GM21423 (cell line): ENCODE data around the gene HP1BP3.
A peak's percentile ranks its signal among the peaks of the same experiment; 100 is the strongest.

Experiments used
- ATAC-seq: cut with Tn5 transposase; IDR thresholded peaks from one replicate; pipeline ENCODE4 v1.9.1; 2021; ENCODE audit warnings: mild to moderate bottlenecking, moderate library complexity; ENCODE audit not compliant: unreplicated experiment

Gene HP1BP3

DNA sequence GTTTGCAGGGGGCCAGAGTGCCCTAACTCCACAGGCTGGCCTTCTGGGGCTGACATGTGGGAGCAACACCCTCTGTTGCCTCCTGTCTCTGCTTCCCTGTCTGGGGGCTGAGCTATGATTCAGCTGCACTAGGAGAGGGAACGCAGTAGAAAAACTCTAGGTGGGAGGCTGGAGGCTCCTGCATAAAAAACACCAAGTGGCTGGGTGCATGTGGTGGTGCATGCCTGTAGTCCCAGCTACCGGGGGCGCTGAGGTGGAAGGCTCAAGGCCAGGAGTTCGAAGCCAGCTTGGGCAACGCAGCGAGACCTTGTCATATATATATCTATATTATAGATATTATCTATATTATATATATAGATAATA lies 74.9 kb downstream of the HP1BP3 start:
- ATAC-seq = no peak

DNA sequence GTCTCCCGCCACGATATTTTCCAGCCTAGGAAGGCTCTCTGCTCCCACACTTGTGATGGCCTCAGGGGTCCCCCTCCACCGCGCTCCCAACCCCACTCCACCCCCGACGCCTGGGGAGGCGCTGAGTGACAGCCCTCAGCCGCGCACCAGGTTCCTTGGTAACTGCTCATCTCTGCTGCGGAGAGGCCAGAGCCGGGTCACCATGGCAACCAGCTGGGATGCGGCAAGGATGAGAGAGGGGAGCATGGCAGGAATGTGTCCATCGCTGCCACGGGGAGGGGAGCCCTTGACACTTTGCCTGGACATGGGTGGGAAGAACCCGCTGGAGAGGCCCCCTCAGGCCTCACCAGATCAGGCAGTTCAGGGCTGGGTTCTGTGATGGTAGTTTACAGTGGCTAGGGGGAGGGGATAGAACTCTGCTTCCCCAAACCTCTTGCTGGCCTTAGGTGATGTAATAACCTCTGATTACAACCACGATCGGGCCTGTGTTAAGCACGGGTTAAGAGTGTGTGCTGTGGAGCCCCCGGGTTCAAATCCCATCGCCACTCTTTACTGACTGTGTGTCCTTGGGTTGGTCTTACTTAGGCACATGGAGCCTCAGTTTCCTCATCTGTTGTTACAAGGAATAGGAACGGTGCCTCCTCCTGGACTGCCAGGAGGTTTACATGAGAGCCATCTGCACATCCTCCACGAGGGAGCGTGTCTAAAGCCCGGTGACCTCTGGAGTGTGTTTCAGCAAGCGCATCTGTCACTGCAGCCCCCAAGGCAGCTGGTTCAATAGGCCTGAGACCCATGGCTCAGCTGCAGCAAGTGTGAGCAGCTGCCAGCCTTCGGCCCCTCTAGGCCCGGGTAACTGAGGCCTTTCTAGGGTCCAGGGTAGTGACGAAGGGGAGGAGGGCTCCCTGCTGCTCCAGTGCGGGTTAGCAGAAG lies 75.6 kb downstream of the HP1BP3 start:
- no peak for ATAC-seq

DNA sequence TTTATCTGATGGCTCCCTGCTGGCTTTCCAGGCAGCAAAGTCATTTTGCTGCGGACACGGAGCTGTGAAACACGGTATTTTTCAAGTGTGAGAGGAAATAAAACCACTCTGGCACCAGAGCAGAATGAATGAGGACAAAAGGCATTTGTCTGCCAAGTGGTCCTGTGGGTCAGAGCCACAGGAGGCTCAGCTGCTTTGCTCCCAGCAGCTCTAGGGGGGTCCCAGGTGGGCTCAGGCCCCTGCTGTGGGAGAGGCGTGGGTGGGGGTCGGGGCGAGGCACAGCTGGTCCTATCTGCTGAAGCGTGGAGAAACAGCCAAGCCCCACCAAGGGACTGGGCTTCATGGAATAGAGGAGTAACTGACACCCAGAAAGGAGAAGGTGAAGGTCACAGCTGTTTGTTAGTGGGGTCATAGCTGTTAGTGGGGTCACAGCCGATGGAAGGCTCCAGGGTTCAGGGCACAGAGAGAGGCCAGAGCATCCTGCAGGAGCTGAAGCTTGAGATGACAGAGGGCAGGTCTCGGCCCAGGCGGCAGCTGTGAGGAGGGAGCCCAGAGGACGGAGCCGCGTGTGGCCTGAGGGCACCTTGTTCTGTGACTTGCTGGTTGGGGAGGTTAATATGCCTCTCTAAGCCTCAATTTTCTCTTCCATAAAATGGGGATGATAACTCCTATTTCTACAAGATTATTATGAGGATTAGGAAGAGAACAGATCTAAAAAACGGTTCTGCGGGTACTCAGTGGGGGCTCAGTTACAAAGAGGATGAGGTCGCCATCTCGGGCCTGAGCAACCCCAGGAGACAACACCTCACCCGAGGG lies 76.4 kb downstream of the HP1BP3 start:
- ATAC-seq = no peak

DNA sequence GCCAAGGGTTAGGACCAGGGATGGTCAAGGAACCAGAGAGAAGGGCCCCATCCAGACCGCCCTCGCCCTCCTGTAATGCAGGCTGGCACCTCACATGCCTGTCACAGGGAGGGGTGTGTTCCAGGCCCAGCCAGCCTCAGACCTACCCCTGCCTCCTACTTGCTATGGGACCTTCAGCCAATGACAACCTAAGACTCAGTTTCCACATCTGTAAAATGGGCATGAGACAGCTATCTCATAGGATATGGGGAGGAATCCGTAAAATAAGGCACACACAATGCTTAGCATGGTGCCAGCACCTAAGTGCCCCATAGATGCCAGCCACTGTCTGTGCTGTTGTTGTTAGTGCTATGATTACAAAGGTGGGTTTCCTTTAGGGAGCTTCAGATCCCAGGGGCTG lies 77.2 kb downstream of the HP1BP3 start:
- ATAC-seq = no peak

DNA sequence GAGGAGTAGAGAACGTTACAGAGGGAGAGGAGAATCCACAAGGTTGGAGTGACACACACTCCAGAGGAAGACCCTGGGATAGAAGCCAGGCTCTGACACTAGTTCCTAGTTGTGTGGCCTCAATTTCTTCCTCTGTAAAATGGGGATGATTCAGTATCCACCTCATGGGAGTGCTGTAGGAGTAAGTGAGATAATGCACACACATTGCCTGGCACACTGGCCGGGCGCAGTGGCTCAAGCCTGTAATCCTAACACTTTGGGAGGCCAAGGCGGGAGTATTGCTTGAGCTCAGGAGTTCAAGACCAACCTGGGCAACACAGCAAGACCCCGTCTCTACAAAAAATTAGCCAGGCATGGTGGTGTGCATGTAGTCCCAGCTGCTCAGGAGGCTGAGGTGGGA lies 78.2 kb downstream of the HP1BP3 start:
- no peak for ATAC-seq

DNA sequence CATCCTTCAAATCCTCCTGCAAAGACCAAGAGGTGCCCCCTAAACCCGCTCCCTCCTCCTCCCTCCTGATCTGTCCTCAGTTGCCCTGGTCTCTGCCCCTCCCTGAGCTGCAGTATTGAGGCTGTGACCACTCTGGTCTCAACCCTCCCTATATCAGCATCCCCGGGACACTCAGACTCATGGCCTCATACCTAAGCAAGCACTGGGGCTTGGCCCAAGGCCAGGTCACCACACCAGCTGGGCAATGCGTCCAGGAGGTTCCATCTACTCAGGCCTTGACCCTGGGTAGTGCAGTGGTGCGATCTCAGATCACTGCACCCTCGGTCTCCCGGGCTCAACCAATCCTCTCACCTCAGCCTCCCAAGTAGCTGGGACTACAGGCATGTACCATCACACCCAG lies 79.0 kb downstream of the HP1BP3 start:
- ATAC-seq = no peak

DNA sequence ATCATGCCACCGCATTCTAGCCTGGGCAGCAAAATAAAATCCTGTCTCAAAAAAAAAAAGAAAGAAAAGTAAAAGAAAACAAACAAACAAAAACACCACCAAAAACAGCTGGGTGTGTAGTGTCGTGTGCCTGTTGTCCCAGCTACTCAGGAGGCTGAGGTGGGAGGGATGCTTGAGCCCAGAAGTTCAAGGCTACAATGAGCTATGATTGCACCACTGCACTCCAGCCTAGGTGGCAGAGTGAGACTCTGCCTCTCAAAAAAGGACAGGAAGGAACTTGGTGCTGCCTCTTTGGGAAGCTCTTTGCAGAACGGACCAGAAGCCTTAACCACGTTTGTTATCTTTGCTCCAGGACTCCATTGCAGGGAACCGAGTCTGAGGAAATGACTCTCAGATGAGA lies 80.3 kb downstream of the HP1BP3 start:
- ATAC-seq = no peak

DNA sequence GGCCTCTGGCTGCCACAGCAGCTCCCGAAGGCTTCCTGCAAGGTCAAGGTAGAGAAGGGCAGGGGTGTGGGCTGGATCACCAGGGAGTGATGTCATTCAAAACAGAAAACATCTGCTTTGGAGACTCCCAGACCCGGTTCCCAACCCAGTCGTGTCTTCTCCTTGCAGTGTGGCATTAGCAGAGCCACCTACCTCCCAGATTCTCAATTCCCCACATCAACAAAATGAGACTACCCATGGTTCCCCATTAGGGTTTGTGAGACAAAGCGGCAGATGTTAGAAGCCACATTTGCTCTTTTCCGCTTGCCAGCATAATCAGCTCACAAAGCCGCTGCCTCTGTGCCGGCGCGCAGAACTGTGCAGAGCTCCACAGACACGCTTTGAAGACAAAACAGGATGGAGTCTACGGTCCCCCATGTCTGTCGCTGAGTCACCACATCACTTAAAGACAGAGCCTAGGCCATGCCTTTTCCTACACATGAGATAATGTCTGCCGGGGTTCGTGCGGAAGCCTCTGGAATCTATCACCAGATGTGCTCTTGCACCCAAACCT lies 81.8 kb downstream of the HP1BP3 start:
- ATAC-seq = no peak

DNA sequence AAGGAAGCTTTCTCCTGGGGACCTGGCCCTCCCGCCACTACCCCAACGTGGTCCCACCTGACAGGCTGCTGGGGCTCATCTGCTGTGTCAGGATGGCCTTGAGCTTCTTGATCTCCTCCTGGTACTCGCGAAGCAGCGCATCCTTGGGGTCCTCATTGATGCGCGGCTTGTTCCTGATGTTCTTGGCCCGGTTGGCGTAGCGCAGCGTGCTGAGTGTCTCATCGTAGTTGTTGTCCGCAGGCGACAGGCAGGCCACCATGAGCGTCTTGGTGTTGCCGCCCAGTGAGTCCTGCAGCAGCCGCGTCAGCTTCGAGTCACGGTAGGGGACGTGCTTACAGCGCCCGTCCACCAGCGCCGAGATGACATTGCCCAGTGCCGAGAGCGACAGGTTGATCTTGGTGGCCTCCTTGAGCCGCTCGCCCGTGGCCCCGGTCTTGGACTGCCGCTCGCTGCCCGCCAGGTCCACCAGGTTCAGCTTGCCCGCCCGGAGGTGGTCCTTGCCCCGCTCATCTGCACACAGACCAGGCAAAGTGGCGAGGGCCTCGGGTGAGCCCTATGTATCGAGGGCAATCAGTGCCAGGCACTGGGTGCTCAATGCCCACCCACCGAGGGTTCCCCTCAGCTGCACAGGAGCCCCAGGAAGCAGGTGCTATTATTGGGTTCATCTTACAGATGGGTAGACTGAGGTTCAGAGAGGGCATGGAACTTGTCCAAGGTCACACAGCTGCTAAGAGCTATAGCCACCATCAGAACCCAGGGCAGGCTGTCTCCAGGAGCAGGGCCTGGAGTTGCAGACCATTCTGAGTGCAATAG lies 82.5 kb downstream of the HP1BP3 start:
- no peak for ATAC-seq

DNA sequence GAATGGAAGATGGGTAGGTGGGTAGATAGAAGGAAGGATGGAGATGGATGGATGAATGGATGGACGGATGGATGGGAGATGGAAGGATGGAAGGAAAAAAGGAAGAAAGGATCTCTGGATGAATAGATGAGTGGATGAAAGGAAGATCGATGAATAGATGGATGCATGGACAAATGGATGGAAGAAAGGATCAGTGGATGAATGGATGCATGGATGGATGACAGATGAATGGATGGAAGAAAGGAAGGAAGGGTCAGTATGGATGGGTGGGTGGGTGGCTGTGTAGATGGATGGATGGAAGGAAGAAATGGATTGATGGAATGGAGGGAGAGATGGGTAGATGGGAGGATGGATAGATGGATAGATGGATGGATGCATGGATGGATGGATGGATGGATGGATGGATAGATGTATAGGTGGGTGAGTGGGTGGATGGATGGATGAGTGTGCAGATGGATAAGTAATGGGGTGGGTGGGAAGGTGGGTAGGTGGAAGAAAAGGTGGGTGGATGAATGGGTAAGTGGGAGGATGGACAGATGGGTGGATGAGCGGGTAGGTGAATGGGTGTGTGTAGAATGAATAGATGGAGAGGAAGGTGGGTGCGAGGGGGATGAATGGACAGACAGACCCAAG lies 83.9 kb downstream of the HP1BP3 start:
- no peak for ATAC-seq

DNA sequence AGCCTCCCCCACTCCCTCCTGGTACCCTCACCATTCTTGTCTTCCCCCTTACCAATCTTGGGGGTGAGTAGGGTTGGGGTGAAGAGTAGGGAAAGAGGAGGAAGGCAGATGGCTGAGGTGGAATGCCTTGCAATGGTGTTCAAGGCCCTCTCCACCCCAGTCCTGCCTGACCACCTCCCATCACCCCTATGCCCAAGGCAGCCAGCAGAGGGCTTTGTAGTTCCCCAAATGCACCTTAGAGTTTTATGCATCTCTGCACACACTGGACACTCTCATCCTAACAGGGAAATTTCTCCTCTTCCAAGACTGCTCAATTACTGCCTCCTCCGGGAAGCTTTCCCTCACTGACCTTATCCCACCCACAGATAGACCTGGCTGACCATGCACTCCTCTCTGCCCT lies 84.7 kb downstream of the HP1BP3 start:
- no peak for ATAC-seq

DNA sequence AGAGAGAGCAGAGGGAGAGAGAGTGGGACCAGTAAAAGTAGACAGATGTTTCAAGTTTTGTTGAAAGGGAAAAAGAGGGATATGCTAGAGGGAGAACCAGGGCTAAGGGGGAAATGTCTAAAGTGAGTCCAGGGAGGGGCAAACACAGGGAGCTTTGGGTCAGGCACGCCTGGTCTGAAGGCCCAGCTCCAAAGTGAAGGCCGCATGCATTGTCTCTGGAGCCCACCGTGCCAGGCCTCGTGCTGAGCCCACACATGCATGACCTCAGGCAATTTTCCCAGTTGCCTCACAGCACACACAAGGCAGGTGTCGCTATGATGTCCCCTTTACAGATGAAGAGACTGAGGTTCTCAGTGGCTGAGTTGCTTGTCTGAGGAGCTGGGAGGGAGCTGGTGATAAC lies 85.3 kb downstream of the HP1BP3 start:
- ATAC-seq = no peak

DNA sequence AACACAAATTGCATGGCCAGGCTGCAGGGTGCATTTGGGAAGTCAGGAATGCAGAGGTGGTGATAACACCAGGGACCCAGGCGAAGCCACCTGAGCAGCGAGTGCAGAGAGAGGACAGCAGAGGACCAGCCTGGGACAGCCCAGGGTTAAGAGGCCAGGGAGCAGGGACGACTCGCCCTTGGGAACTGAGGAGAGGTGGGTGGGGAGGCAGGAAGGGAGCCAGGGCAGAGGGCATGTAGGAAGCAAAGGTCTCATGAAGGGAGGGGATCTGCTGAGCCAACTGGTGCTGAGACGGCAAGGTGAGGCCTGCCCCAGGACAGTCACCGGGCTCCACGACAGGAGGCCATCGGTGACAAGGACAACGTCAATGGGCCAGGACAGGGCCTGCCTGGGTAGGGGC lies 85.7 kb downstream of the HP1BP3 start:
- ATAC-seq = no peak

DNA sequence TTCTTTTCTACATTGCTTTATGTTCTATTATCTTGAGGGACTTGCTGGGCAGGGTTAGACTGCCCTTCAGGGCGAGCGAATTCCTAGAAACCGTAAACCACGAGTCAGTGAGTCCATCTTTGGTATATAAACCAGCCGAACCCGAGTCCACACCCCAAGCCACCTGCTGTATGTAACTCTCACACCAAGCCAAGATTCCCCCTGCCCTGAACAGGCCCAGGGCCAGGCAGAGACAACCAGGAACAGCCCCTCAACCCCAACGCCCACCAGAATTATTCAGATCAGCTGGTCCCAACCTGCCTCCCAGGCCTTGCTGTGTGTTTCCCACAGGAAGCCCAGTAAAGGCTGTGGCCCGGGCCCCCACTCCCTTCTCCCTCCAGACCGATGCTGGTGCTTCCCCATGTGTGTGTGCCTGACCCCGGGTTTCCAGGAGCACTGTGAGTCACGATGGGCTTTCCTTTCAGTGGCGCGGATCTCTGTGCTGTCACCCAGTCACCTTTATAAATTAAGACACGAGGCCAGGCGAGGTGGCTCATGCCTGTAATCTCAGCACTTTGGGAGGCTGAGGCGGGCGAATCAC lies 86.4 kb downstream of the HP1BP3 start:
- ATAC-seq = no peak

DNA sequence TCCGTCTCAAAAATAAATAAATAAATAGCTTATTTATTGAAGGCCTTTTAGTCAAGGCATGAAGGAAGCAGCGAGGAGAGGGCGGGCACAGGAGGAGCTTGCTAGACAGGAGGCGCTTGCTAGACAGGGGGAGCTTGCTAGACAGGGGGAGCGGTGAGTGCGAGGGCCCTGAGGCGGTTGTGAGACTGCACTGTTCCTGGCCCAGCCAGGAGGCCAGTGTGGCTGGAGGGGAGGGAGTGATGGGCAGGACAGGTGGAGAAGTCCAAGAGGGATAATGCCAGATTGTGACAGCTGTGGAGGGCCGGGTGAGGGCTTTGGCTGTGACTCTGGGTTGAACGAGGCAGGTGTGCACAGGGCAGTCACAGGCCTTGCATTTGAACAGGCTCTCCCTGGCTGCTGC lies 87.5 kb downstream of the HP1BP3 start:
- ATAC-seq = no peak

DNA sequence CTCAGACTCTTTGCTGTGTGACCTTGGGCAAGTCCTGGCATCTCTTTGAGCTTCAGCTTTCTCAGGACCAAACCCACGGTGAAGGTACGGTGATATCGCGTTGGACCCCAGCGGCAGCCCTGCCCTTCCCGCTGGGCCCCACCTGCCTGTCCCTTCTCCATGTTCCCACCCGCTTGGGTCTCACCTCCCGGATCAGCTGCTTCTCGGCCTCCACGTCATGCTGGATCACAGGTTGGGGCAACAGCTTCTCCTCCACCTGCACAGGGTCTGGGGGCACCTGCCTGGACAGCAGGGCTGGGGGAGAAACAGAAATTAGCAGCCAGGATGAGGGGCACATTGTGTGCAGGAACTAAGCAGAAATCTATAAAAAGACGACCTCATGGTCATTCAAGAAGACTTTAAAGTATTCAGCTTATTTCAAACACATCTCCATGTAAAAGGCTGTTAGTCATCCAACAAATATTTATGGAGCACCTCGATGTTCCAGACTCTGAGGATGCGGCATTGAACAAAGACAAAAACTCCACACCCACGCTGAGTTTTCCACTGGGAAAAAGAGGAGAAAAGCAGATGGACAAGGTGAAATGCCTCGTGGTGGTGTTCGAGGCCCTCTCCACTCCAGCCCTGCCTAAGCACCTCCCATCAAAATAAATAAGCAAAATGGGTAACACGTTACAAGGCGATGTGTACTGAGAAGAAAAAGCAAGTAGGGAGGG lies 88.8 kb downstream of the HP1BP3 start:
- no peak for ATAC-seq

DNA sequence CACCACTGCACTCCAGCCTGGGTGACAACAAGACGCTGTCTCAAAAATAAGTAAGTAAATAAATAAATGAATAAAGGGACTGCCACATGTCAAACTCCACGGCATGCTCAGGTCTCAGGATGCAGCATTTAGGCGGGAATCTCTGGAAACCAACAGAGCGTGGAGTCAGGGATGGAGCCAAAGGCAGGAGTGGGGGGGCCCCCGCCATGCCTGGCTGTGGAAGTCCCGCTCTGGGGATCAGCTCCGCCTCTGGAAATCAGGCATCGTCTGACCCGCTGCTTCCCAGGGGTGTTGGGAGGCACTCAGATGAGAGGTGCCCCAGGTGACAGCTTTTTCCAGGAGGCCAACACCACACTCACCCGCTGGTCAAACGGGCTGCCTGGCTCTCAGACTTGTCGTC lies 89.5 kb downstream of the HP1BP3 start:
- ATAC-seq = no peak

DNA sequence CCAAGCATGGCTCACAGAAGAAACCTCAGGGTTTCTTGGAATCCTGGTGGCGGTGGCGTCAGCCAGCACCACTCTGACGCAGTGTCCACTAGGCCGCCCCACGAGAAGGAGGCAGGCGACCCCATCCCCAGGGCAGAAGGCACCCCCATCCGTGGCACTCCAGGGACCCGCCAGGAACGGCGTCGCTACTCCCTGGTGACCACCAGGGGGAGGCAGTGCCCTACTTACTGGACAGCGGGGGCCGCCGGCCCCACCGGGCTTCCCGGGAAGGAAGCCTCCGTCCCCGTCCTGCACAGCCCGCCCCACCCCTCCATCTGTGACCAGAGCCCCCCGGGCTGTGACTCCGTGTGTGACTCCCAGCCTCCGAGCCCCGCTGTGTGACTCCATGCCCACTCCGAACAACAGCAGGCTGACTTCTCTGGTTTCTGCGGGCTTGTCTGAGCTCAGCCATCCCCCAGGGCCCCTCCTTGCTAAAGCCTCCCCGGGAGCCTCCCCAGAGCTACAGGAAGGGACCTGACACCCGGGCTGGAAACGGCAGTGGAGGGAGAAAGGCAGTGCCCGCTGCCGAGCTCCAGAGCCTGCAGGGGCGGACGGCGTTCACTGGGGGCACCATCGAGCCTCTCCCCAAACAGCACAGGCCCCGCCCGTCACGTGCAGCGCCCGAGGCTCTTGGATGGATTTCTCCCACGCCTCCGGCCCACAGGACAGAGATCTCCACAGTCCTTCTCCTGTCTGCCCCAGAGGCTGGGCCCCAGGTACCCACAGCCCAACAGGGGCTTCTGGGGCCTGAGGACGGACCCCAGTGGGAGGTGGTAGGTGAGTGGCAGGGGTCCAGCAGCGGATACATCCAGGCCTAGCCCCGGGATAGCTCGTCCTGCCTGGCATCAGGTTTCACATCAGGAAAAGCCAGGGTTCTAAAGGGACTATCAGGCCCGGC lies 90.4 kb downstream of the HP1BP3 start:
- ATAC-seq = peak; percentile 67
